GM21825 (cell line): ENCODE results near the gene CFAP299.
"Not testable (repeated sequence)": the region's sequence is repeated elsewhere in the genome, so short reads cannot be mapped to it uniquely, and the experiment has no call there.

ENCODE experiments used
- ATAC-seq: cut with Tn5 transposase; IDR thresholded peaks from one replicate; pipeline ENCODE4 v1.9.1; 2021; ENCODE audit warnings: mild to moderate bottlenecking, moderate library complexity; ENCODE audit not compliant: unreplicated experiment

The CFAP299 gene

GRCh38 chr4:80585542-80585941 is 250.0 kb downstream of the CFAP299 start:
- no peak for ATAC-seq

GRCh38 chr4:80586716-80587115 is 251.2 kb downstream of the CFAP299 start:
- ATAC-seq, result no peak

- no peak for ATAC-seq
These were observed 252.4 kb downstream of the CFAP299 start for GRCh38 chr4:80587871-80588385.

GRCh38 chr4:80592950-80593349 is 257.4 kb downstream of the CFAP299 start:
- ATAC-seq, result no peak

- ATAC-seq, result no peak
These were observed 259.2 kb downstream of the CFAP299 start for GRCh38 chr4:80594701-80595100.

- no peak for ATAC-seq
These were observed 272.9 kb downstream of the CFAP299 start for GRCh38 chr4:80608281-80608980.

GRCh38 chr4:80610199-80610598 is 274.7 kb downstream of the CFAP299 start:
- ATAC-seq, result peak; percentile 27

GRCh38 chr4:80610845-80611677 is 275.5 kb downstream of the CFAP299 start:
- ATAC-seq, result peak; percentile 84

- ATAC-seq, result peak; percentile 13
These were observed 276.1 kb downstream of the CFAP299 start for GRCh38 chr4:80611678-80611979.

- no peak for ATAC-seq
These were observed 277.9 kb downstream of the CFAP299 start for GRCh38 chr4:80613470-80613869.

- ATAC-seq, result no peak
These were observed 278.8 kb downstream of the CFAP299 start for GRCh38 chr4:80614319-80614718.

- no peak for ATAC-seq
These were observed 279.6 kb downstream of the CFAP299 start for GRCh38 chr4:80615099-80615498.

GRCh38 chr4:80619070-80619674 is 283.6 kb downstream of the CFAP299 start:
- no peak for ATAC-seq

GRCh38 chr4:80631861-80632260 is 296.3 kb downstream of the CFAP299 start:
- ATAC-seq, result no peak

- ATAC-seq, result no peak
These were observed 301.7 kb downstream of the CFAP299 start for GRCh38 chr4:80637190-80637589.

- ATAC-seq, result no peak
These were observed 310.5 kb downstream of the CFAP299 start for GRCh38 chr4:80646061-80646460.

- ATAC-seq, result no peak
These were observed 320.1 kb downstream of the CFAP299 start for GRCh38 chr4:80655662-80656061.

GRCh38 chr4:80670118-80670517 is 334.6 kb downstream of the CFAP299 start:
- not testable (repeated sequence) for ATAC-seq

- ATAC-seq, result no peak
These were observed 342.9 kb downstream of the CFAP299 start for GRCh38 chr4:80678413-80678812.

GRCh38 chr4:80680934-80681333 is 345.4 kb downstream of the CFAP299 start:
- no peak for ATAC-seq

- ATAC-seq, result no peak
These were observed 349.7 kb downstream of the CFAP299 start for GRCh38 chr4:80685214-80685613.

- ATAC-seq, result not testable (repeated sequence)
These were observed 352.2 kb downstream of the CFAP299 start for GRCh38 chr4:80687736-80688135.
